ENCODE data around the gene RGS2.

GRCh38 chr1:192797891-192798290 is 10.9 kb upstream of the RGS2 start:
- TF ChIP-seq POLR2AphosphoS5 (IDR thresholded peaks at IDR 0.05) (no peak), POLR2A (IDR thresholded peaks at IDR 0.05) (no peak), CTCF (IDR thresholded peaks at IDR 0.05) (no peak)

Measured in sigmoid colon (tissue), 4 donors.